Fibroblast of the conjunctiva (primary cell): ENCODE data around the gene PLCL1.
A peak's percentile ranks its signal among the peaks of the same experiment; 100 is the strongest.

ENCODE experiments used
- DNase-seq: peaks from one replicate; pipeline ENCODE4 v3.0.0-alpha.2; 2010; ENCODE audit warnings: low read depth

PLCL1 gene

GRCh38 chr2:197954328-197954727 lies 149.9 kb downstream of the PLCL1 start:
- DNase-seq: no peak

GRCh38 chr2:197958592-197959150 lies 154.3 kb downstream of the PLCL1 start:
- DNase-seq: no peak

GRCh38 chr2:197959383-197959782 lies 155.0 kb downstream of the PLCL1 start:
- no peak for DNase-seq

GRCh38 chr2:197960786-197961185 lies 156.4 kb downstream of the PLCL1 start:
- DNase-seq: no peak

- no peak for DNase-seq
Observed at GRCh38 chr2:197964720-197965119, 160.3 kb downstream of the PLCL1 start.

GRCh38 chr2:197965756-197966155 lies 161.4 kb downstream of the PLCL1 start:
- DNase-seq: no peak

- peak; percentile 21 for DNase-seq
Observed at GRCh38 chr2:197969391-197969893, 165.0 kb downstream of the PLCL1 start.

- peak; percentile 71 for DNase-seq
Observed at GRCh38 chr2:197972061-197972460, 167.7 kb downstream of the PLCL1 start.

GRCh38 chr2:197972587-197972986 lies 168.2 kb downstream of the PLCL1 start:
- DNase-seq: no peak

- no peak for DNase-seq
Observed at GRCh38 chr2:197973772-197974171, 169.4 kb downstream of the PLCL1 start.

- no peak for DNase-seq
Observed at GRCh38 chr2:197975931-197976519, 171.6 kb downstream of the PLCL1 start.

GRCh38 chr2:197978971-197979370 lies 174.6 kb downstream of the PLCL1 start:
- no peak for DNase-seq

- DNase-seq: no peak
Observed at GRCh38 chr2:197982565-197982964, 178.2 kb downstream of the PLCL1 start.

GRCh38 chr2:197985029-197985638 lies 180.7 kb downstream of the PLCL1 start:
- DNase-seq: no peak

GRCh38 chr2:197986977-197987376 lies 182.6 kb downstream of the PLCL1 start:
- DNase-seq: no peak

- no peak for DNase-seq
Observed at GRCh38 chr2:197990356-197990755, 186.0 kb downstream of the PLCL1 start.

GRCh38 chr2:197992482-197993133 lies 188.2 kb downstream of the PLCL1 start:
- DNase-seq: no peak

- DNase-seq: no peak
Observed at GRCh38 chr2:197993363-197993762, 189.0 kb downstream of the PLCL1 start.

- no peak for DNase-seq
Observed at GRCh38 chr2:197993830-197994229, 189.4 kb downstream of the PLCL1 start.

- DNase-seq: no peak
Observed at GRCh38 chr2:197994751-197995150, 190.4 kb downstream of the PLCL1 start.

- no peak for DNase-seq
Observed at GRCh38 chr2:197996583-197996982, 192.2 kb downstream of the PLCL1 start.

- DNase-seq: no peak
Observed at GRCh38 chr2:197997083-197997541, 192.7 kb downstream of the PLCL1 start.

GRCh38 chr2:197998702-197999101 lies 194.3 kb downstream of the PLCL1 start:
- no peak for DNase-seq
